Endothelial cell of umbilical vein (primary cell): ENCODE measurements around the gene NCSTN. TPM values are rescaled to one million over a fixed set of nuclear protein-coding genes. Genes with fewer than 3 reads are reported as not detected.

ENCODE experiments used
- BruUV-seq: library from RNA; stranded (reverse); fragments of 400-500 nt; replicated peaks from 2 replicates; lab custom pipeline; 2021; lab: Mats Ljungman, UMichigan
- CTCF ChIA-PET: fragments of 300-600, 350-600 bp; sonication (Branson Sonifier 250); formaldehyde crosslinking; loops from one replicate; lab custom pipeline; 2021; ENCODE audit warnings: antibody characterized with exemption, inconsistent platforms; lab: Charles Lee
- POLR2A ChIA-PET: fragments of 300-600, 350-600 bp; sonication (Branson Sonifier 250); formaldehyde crosslinking; loops from one replicate; lab custom pipeline; 2021; ENCODE audit warnings: antibody characterized with exemption, inconsistent platforms; lab: Charles Lee
- DNase-seq: peaks from one replicate; pipeline ENCODE4 v3.0.0-alpha.2; 2011; ENCODE audit warnings: low read depth, low spot score
- FAIRE-seq: peaks from 2 replicates; lab custom pipeline; 2011; peaks lifted over from hg19 to GRCh38; lab: Jason Lieb, UNC
- H2AFZ ChIP-seq: 2 replicates; pipeline ENCODE4 v1.6.0; 2012; ENCODE audit warnings: low read depth, low read length, control low read depth, inconsistent platforms
- H3K27ac ChIP-seq: 2 replicates; pipeline ENCODE4 v1.5.1; 2011; ENCODE audit warnings: low read depth, mild to moderate bottlenecking, control low read depth, low read length, moderate library complexity; ENCODE audit not compliant: insufficient read depth
- H3K27me3 ChIP-seq, 2 experiments: 2 replicates each; pipeline versions ENCODE4 v1.6.0 to v1.6.1; 2011; ENCODE audit warnings: low read length in 2 of 2, mixed read lengths in 1 of 2; ENCODE audit not compliant: control insufficient read depth in 2 of 2, insufficient read depth in 2 of 2
- H3K36me3 ChIP-seq, 2 experiments: 2 replicates in 1 of 2; 3 replicates in 1 of 2; pipeline ENCODE4 v1.5.1; 2011; ENCODE audit warnings: low read length in 2 of 2, mild to moderate bottlenecking in 1 of 2, moderate library complexity in 1 of 2; ENCODE audit not compliant: control insufficient read depth in 2 of 2, insufficient read depth in 2 of 2; ENCODE audit errors: extremely low read depth in 1 of 2
- H3K4me1 ChIP-seq: 3 replicates; pipeline ENCODE4 v1.5.1; 2011; ENCODE audit warnings: mild to moderate bottlenecking, low read length; ENCODE audit not compliant: control insufficient read depth, insufficient read depth; ENCODE audit errors: extremely low read depth
- H3K4me2 ChIP-seq: 2 replicates; pipeline ENCODE4 v1.6.1; 2011; ENCODE audit warnings: low read length, control low read depth, mixed read lengths; ENCODE audit not compliant: insufficient read depth
- H3K4me3 ChIP-seq, 3 experiments: fragments of 200-600 bp in 1 of 3; sonication (generic), shearing (Covaris generic) in 1 of 3; replicated peaks in 1 of 3; 2 replicates each; pipeline ENCODE4 v1.5.1; 2011 to 2016; ENCODE audit warnings: control low read depth in 3 of 3, low read length in 3 of 3, mild to moderate bottlenecking in 2 of 3, inconsistent platforms in 1 of 3, low read depth in 1 of 3, moderate library complexity in 1 of 3; ENCODE audit not compliant: insufficient read depth in 1 of 3
- H3K79me2 ChIP-seq: 2 replicates; pipeline ENCODE4 v1.6.0; 2012; ENCODE audit warnings: low read length, inconsistent platforms; ENCODE audit not compliant: control insufficient read depth, insufficient read depth
- H3K9ac ChIP-seq: replicated peaks from 2 replicates; pipeline ENCODE3; 2011; ENCODE audit warnings: low read length, control low read depth; ENCODE audit not compliant: insufficient read depth; ENCODE audit errors: extremely low read depth
- H3K9me1 ChIP-seq: replicated peaks from 3 replicates; pipeline ENCODE4 v1.6.0; 2011; ENCODE audit warnings: mild to moderate bottlenecking, low read length; ENCODE audit not compliant: control insufficient read depth, insufficient read depth; ENCODE audit errors: extremely low read depth
- H3K9me3 ChIP-seq: replicated peaks from 2 replicates; pipeline ENCODE4 v1.5.1; 2012; ENCODE audit warnings: low read length, inconsistent platforms; ENCODE audit not compliant: control insufficient read depth, insufficient read depth
- H4K20me1 ChIP-seq: replicated peaks from 2 replicates; pipeline ENCODE3; 2011; ENCODE audit warnings: mild to moderate bottlenecking, low read length; ENCODE audit not compliant: control insufficient read depth, insufficient read depth; ENCODE audit errors: extremely low read depth
- CTCF ChIP-seq, 2 donors: IDR thresholded peaks; 1 replicate in 1 of 2; 2 replicates in 1 of 2; pipeline ENCODE4 v1.5.1; 2011; ENCODE audit warnings: low read length in 2 of 2, mild to moderate bottlenecking in 2 of 2, moderate library complexity in 2 of 2, control low read depth in 1 of 2, inconsistent platforms in 1 of 2, low read depth in 1 of 2; ENCODE audit not compliant: insufficient read depth in 1 of 2; ENCODE audit errors: extremely low read depth in 1 of 2
- FOS ChIP-seq: IDR thresholded peaks from 2 replicates; pipeline ENCODE4 v1.6.1; 2011; ENCODE audit warnings: mild to moderate bottlenecking, low read length, moderate library complexity, borderline replicate concordance; ENCODE audit not compliant: insufficient read depth
- GATA2 ChIP-seq: IDR thresholded peaks from 2 replicates; pipeline ENCODE4 v1.7.0; 2011; ENCODE audit warnings: low read depth, mild to moderate bottlenecking, moderate library complexity, mixed read lengths, low read length; ENCODE audit not compliant: insufficient read length, insufficient read depth
- JUN ChIP-seq: IDR thresholded peaks from 2 replicates; pipeline ENCODE4 v1.6.1; 2011; ENCODE audit warnings: borderline replicate concordance, low read depth; ENCODE audit not compliant: insufficient read length, insufficient read depth
- POLR2AphosphoS5 ChIP-seq: IDR thresholded peaks from 2 replicates; pipeline ENCODE4 v1.6.1; 2012; ENCODE audit warnings: low read depth, mild to moderate bottlenecking, control low read depth, low read length, moderate library complexity; ENCODE audit not compliant: insufficient read depth
- dilution Hi-C: fragments of 300-500 bp; cut with MboI; formaldehyde crosslinking; loops from one replicate; pipeline ENCODE4 v1.15.0; 2019; ENCODE audit warnings: low sequenced_read_pairs; ENCODE audit not compliant: extremely low pct_ligation_motif_present
- intact Hi-C: fragments of 100-400 bp; cut with micrococcal nuclease; formaldehyde crosslinking; loops from one replicate; pipeline ENCODE4 v1.10.0; 2022
- polyA plus RNA-seq, 4 experiments: library from polyadenylated mRNA; depleted of rRNA in 3 of 4; stranded (reverse) in 3 of 4; unstranded in 1 of 4; fragments of >200 nt; gene quantifications; 2 replicates each; pipeline versions ENCODE4 v1.2.1 to v1.2.3, GENCODE V29; 2011 to 2012; ENCODE audit warnings: missing spikeins in 1 of 4
- total RNA-seq: library from RNA; stranded (reverse); gene quantifications from 2 replicates; pipeline ENCODE4 v1.2.3, GENCODE V29; 2021

The NCSTN gene
- total and polyA plus RNA-seq, 2 donors (not counting 3 experiments of a cell fraction or from before 2014, with no cell fraction given) = 92.5 to 199 TPM

GRCh38 chr1:160354388-160354985, 11.3 kb downstream of the NCSTN start:
- no peaks in the 10 kb centered on the region for H4K20me1 ChIP-seq
- FAIRE-seq = peak; percentile 8
- TF ChIP-seq FOS (no peak), CTCF (IDR thresholded peaks at IDR 0.05; ENCODE audit: extremely low read depth in 1 of 2, insufficient read depth in 1 of 2, low read depth in 1 of 2, low read length in 2 of 2) (peak; percentile 56 to 62)
- H3K79me2 ChIP-seq = no peaks in the 10 kb centered on the region
- no peak overlapping the region for H3K4me3 ChIP-seq
- dilution Hi-C loops = no loop called here
- no peaks in the 10 kb centered on the region for H3K27me3 ChIP-seq
- no TSS peak for BruUV-seq
- H3K27ac ChIP-seq = no peak overlapping the region
- H3K4me1 ChIP-seq = no peaks in the 10 kb centered on the region
- ChIA-PET CTCF (interaction anchor here (0.6 to 8.9 kb wide), 15 partner anchors 9 to 255 kb away, joined by 3 to 100 read pairs (median 3); partner anchors contain the start of gene NHLH1), POLR2A (no interaction called here)
- no peak overlapping the region for H3K9ac ChIP-seq
- peaks cover 32 to 63% of the 10 kb centered on the region in 2 experiments for H3K36me3 ChIP-seq
- no peaks in the 10 kb centered on the region for H3K9me3 ChIP-seq
- H3K9me1 ChIP-seq = no peaks in the 10 kb centered on the region
- intact Hi-C loops = loop anchor here (1.0 kb wide), 2 partner anchors 22 to 62 kb away; no protein-coding TSS in a partner anchor
- DNase-seq = no peak
- H2AFZ ChIP-seq = no peak overlapping the region
- no peak overlapping the region for H3K4me2 ChIP-seq

- intact Hi-C loops (no loop called here), dilution Hi-C loops (no loop called here)
- no peak overlapping the region for H3K4me2 ChIP-seq
- TF ChIP-seq JUN = no peak
- no peak for TF ChIP-seq CTCF (IDR thresholded peaks at IDR 0.05; ENCODE audit: extremely low read depth in 1 of 2, insufficient read depth in 1 of 2, low read depth in 1 of 2, low read length in 2 of 2)
- no peak for TF ChIP-seq GATA2
- no peak for TF ChIP-seq POLR2AphosphoS5
- FAIRE-seq (no peak), DNase-seq (no peak)
- H2AFZ ChIP-seq = no peak overlapping the region
- H3K36me3 ChIP-seq = peaks cover 20 to 52% of the 10 kb centered on the region in 2 experiments
- no TSS peak for BruUV-seq
- peaks cover 2% of the 10 kb centered on the region for H4K20me1 ChIP-seq
- no peaks in the 10 kb centered on the region for H3K79me2 ChIP-seq
- ChIA-PET POLR2A (no interaction called here), CTCF (interaction anchor here (0.7 to 8.9 kb wide), 2 partner anchors 19 to 59 kb away, joined by 3 to 100 read pairs; no protein-coding TSS in a partner anchor)
- H3K27me3 ChIP-seq = no peaks in the 10 kb centered on the region
- no peak overlapping the region for H3K27ac ChIP-seq
- H3K4me3 ChIP-seq = no peak overlapping the region
- no peak overlapping the region for H3K9ac ChIP-seq
- H3K9me1 ChIP-seq = no peaks in the 10 kb centered on the region
- no peaks in the 10 kb centered on the region for H3K9me3 ChIP-seq
- H3K4me1 ChIP-seq = no peaks in the 10 kb centered on the region
Observed at GRCh38 chr1:160357286-160358002, 14.3 kb downstream of the NCSTN start.
